Caco-2 (cell line): Measurements from ENCODE around the gene DDX46. TPM values are rescaled to one million over a fixed set of nuclear protein-coding genes. Genes with fewer than 3 reads are reported as not detected.

Source experiments
- BruUV-seq: library from RNA; stranded (reverse); fragments of 400-500 nt; replicated peaks from 2 replicates; lab custom pipeline; 2021; lab: Mats Ljungman, UMichigan
- CTCF ChIA-PET: fragments of 300-600 bp; sonication (Branson Sonifier 250); formaldehyde crosslinking; loops from one replicate; lab custom pipeline; 2022; ENCODE audit warnings: antibody characterized with exemption; lab: Charles Lee
- POLR2A ChIA-PET: fragments of 300-600 bp; sonication (Branson Sonifier 250); formaldehyde crosslinking; loops from one replicate; lab custom pipeline; 2022; ENCODE audit warnings: antibody characterized with exemption; lab: Charles Lee
- DNase-seq, 2 experiments: peaks; one replicate each; pipeline versions ENCODE4 v3.0.0 to v3.0.0-alpha.2; 2020 to 2022
- H3K27me3 ChIP-seq: replicated peaks from 2 replicates; pipeline ENCODE4 v1.6.0; 2011; ENCODE audit warnings: low read length; ENCODE audit not compliant: control insufficient read depth, insufficient read depth
- H3K36me3 ChIP-seq: 2 replicates; pipeline ENCODE4 v1.5.1; 2011; ENCODE audit warnings: low read length; ENCODE audit not compliant: control insufficient read depth, insufficient read depth
- H3K4me1 ChIP-seq: fragments of 250-450 bp; sonication (Bioruptor Pico); 2 replicates; pipeline ENCODE4 v1.5.1; 2020; ENCODE audit warnings: mild to moderate bottlenecking
- H3K4me3 ChIP-seq: 2 replicates; pipeline ENCODE4 v1.5.1; 2011; ENCODE audit warnings: low read depth, mild to moderate bottlenecking, control low read depth, low read length
- H3K9me3 ChIP-seq: fragments of 250-450 bp; sonication (Bioruptor Pico); 2 replicates; pipeline ENCODE4 v1.5.1; 2020; ENCODE audit warnings: mild to moderate bottlenecking, moderate library complexity
- H3K27ac Mint-ChIP-seq: one replicate; pipeline ENCODE4 v1.8.0; 2022; ENCODE audit warnings: mixed read lengths; ENCODE audit not compliant: unreplicated experiment
- H3K27me3 Mint-ChIP-seq: one replicate; pipeline ENCODE4 v1.8.0; 2022; ENCODE audit warnings: mixed read lengths; ENCODE audit not compliant: insufficient read depth, unreplicated experiment
- H3K36me3 Mint-ChIP-seq: one replicate; pipeline ENCODE4 v1.8.0; 2022; ENCODE audit warnings: mild to moderate bottlenecking, mixed read lengths; ENCODE audit not compliant: insufficient read depth, unreplicated experiment
- H3K4me1 Mint-ChIP-seq: one replicate; pipeline ENCODE4 v1.8.0; 2022; ENCODE audit warnings: low read depth, mixed read lengths; ENCODE audit not compliant: unreplicated experiment
- H3K4me3 Mint-ChIP-seq: one replicate; pipeline ENCODE4 v1.8.0; 2022; ENCODE audit warnings: mild to moderate bottlenecking, moderate library complexity, mixed read lengths; ENCODE audit not compliant: unreplicated experiment
- H3K9me3 Mint-ChIP-seq: one replicate; pipeline ENCODE4 v1.8.0; 2022; ENCODE audit warnings: mixed read lengths; ENCODE audit not compliant: unreplicated experiment
- CTCF ChIP-seq, 2 experiments: fragments of 200-600 bp in 1 of 2; IDR thresholded peaks; 1 replicate in 1 of 2; 2 replicates in 1 of 2; pipeline versions ENCODE4 v1.5.1 to v1.8.0; 2011 to 2022; ENCODE audit warnings: antibody characterized with exemption in 1 of 2, control low read depth in 1 of 2, inconsistent platforms in 1 of 2, low read depth in 1 of 2, low read length in 1 of 2, mild to moderate bottlenecking in 1 of 2, moderate library complexity in 1 of 2; ENCODE audit not compliant: insufficient read depth in 1 of 2, severe bottlenecking in 1 of 2, unreplicated experiment in 1 of 2
- intact Hi-C: fragments of 100-400 bp; cut with micrococcal nuclease; formaldehyde crosslinking; loops from one replicate; pipeline ENCODE4 v1.10.0; 2022; ENCODE audit not compliant: unreplicated experiment
- total RNA-seq: library from RNA; stranded (reverse); gene quantifications from 2 replicates; pipeline ENCODE4 v1.2.3, GENCODE V29; 2022

Gene DDX46
- total RNA-seq, 1 experiment from 2014 or later = 96.1 TPM

GRCh38 chr5:134840811-134841210 lies 82.2 kb downstream of the DDX46 start:
- intact Hi-C loops = no loop called here
- no peak overlapping the region for H3K4me3 ChIP-seq
- peak overlapping the region; percentile 11 for H3K4me3 Mint-ChIP-seq
- peak; percentile 69 for DNase-seq
- H3K27me3 Mint-ChIP-seq = no peaks in the 10 kb centered on the region
- ChIA-PET CTCF (interaction anchor here (0.6 kb wide), 1 partner anchor 27 kb away, joined by 5 read pairs; no protein-coding TSS in a partner anchor), POLR2A (interaction anchor here (0.6 to 0.9 kb wide), 2 partner anchors 26 to 615 kb away, joined by 4 to 7 read pairs; partner anchors contain the start of gene PPP2CA)
- no peaks in the 10 kb centered on the region for H3K9me3 ChIP-seq
- no peaks in the 10 kb centered on the region; the same call in 1 of the 2 replicates for H3K36me3 ChIP-seq
- no peaks in the 10 kb centered on the region for H3K27me3 ChIP-seq
- H3K4me1 ChIP-seq = peaks cover 29% of the 10 kb centered on the region
- H3K9me3 Mint-ChIP-seq = no peaks in the 10 kb centered on the region
- H3K4me1 Mint-ChIP-seq = peaks cover 17% of the 10 kb centered on the region
- H3K27ac Mint-ChIP-seq = peak overlapping the region; percentile 70
- BruUV-seq = no TSS peak
- H3K36me3 Mint-ChIP-seq = peaks cover 86% of the 10 kb centered on the region
- no peak for TF ChIP-seq CTCF (IDR thresholded peaks at IDR 0.05; ENCODE audit: insufficient read depth in 1 of 2, low read depth in 1 of 2, low read length in 1 of 2, severe bottlenecking in 1 of 2, unreplicated experiment in 1 of 2)

- no TSS peak for BruUV-seq
- H3K4me3 Mint-ChIP-seq = no peak overlapping the region
- no peak for TF ChIP-seq CTCF (IDR thresholded peaks at IDR 0.05; ENCODE audit: insufficient read depth in 1 of 2, low read depth in 1 of 2, low read length in 1 of 2, severe bottlenecking in 1 of 2, unreplicated experiment in 1 of 2)
- H3K27ac Mint-ChIP-seq = peak overlapping the region; percentile 97
- H3K9me3 ChIP-seq = no peaks in the 10 kb centered on the region
- peaks cover 22% of the 10 kb centered on the region for H3K4me1 ChIP-seq
- H3K36me3 ChIP-seq = no peaks in the 10 kb centered on the region; the same call in 1 of the 2 replicates
- peaks cover 64% of the 10 kb centered on the region for H3K36me3 Mint-ChIP-seq
- POLR2A ChIA-PET = no interaction called here
- H3K9me3 Mint-ChIP-seq = no peaks in the 10 kb centered on the region
- H3K27me3 Mint-ChIP-seq = no peaks in the 10 kb centered on the region
- H3K4me3 ChIP-seq = no peak overlapping the region
- CTCF ChIA-PET = no interaction called here
- DNase-seq = no peak
- intact Hi-C loops = loop anchor here (2.0 kb wide), 1 partner anchor 105 kb away; the partner anchor contains the start of gene CAMLG
- peaks cover 14% of the 10 kb centered on the region for H3K4me1 Mint-ChIP-seq
- H3K27me3 ChIP-seq = no peaks in the 10 kb centered on the region
Observed at GRCh38 chr5:134844252-134844651, 85.7 kb downstream of the DDX46 start.

- CTCF ChIA-PET = interaction anchor here (0.9 to 1.0 kb wide), 2 partner anchors 9 to 107 kb away, joined by 3 to 4 read pairs; partner anchors contain the start of gene CAMLG
Observed at GRCh38 chr5:134845335-134845851, 86.8 kb downstream of the DDX46 start.

More at GRCh38 chr5:134845335-134845851, 86.8 kb downstream of the DDX46 start:
- no peaks in the 10 kb centered on the region; the same call in 1 of the 2 replicates for H3K36me3 ChIP-seq
- peaks cover 20% of the 10 kb centered on the region for H3K4me1 ChIP-seq
- Mint-ChIP-seq H3K4me1 (peaks cover 12% of the 10 kb centered on the region), H3K27ac (peak overlapping the region; percentile 97), H3K9me3 (no peaks in the 10 kb centered on the region), H3K27me3 (no peaks in the 10 kb centered on the region), H3K36me3 (peaks cover 61% of the 10 kb centered on the region), H3K4me3 (peak overlapping the region; percentile 97)
- peak overlapping the region; percentile 96 for H3K4me3 ChIP-seq
- H3K9me3 ChIP-seq = no peaks in the 10 kb centered on the region
- no peak for DNase-seq
- TF ChIP-seq CTCF (IDR thresholded peaks at IDR 0.05; ENCODE audit: insufficient read depth in 1 of 2, low read depth in 1 of 2, low read length in 1 of 2, severe bottlenecking in 1 of 2, unreplicated experiment in 1 of 2) = no peak
- POLR2A ChIA-PET = interaction anchor here (0.5 to 1.1 kb wide), 8 partner anchors 8 to 428 kb away, joined by 3 to 12 read pairs (median 4); partner anchors contain the start of genes CAMLG, PCBD2 and TXNDC15
- H3K27me3 ChIP-seq = no peaks in the 10 kb centered on the region
- intact Hi-C loops = loop anchor here (2.0 kb wide), 1 partner anchor 107 kb away; the partner anchor contains the start of gene CAMLG
- TSS peak; percentile 98 for BruUV-seq
